Spinal cord (tissue), 10 donors: ENCODE results near the gene OBSCN. TPM values are rescaled to one million over a fixed set of nuclear protein-coding genes. Genes with fewer than 3 reads are reported as not detected.

Source experiments
- DNase-seq, 6 donors: peaks; one replicate each; pipeline versions ENCODE4 v3.0.0 to v3.0.0-alpha.2; 2013 to 2015; ENCODE audit warnings: low spot score in 6 of 6, low read depth in 4 of 6
- H3K27ac ChIP-seq: one replicate; pipeline ENCODE4 v1.5.1; 2013; ENCODE audit warnings: low read depth, low read length, control low read depth
- H3K27me3 ChIP-seq: one replicate; pipeline ENCODE4 v1.6.1; 2013; ENCODE audit warnings: low read length; ENCODE audit not compliant: control insufficient read depth, insufficient read depth
- H3K36me3 ChIP-seq: one replicate; pipeline ENCODE4 v1.6.1; 2013; ENCODE audit warnings: low read length; ENCODE audit not compliant: control insufficient read depth, insufficient read depth
- H3K4me1 ChIP-seq: one replicate; pipeline ENCODE4 v1.6.1; 2013; ENCODE audit warnings: low read length; ENCODE audit not compliant: control insufficient read depth, insufficient read depth
- H3K4me3 ChIP-seq: one replicate; pipeline ENCODE4 v1.5.1; 2013; ENCODE audit warnings: low read depth, low read length, control low read depth
- H3K9me3 ChIP-seq: one replicate; pipeline ENCODE4 v1.6.1; 2013; ENCODE audit warnings: low read length; ENCODE audit not compliant: control insufficient read depth, insufficient read depth
- WGBS: methylation state at CpG from one replicate; pipeline ENCODE4 v1.1.5; 2013; ENCODE audit warnings: missing lambda C conversion rate; ENCODE audit not compliant: insufficient coverage; 5-methylcytosine and 5-hydroxymethylcytosine counted together
- polyA plus RNA-seq, 2 donors: library from polyadenylated mRNA; unstranded; fragments of 120-200 nt; gene quantifications; one replicate each; pipeline ENCODE4 v1.2.1, GENCODE V29; 2013; ENCODE audit not compliant: insufficient read length in 2 of 2
- total RNA-seq, 2 donors: library from RNA; depleted of rRNA in 1 of 2; stranded (reverse); fragments of 120-200 nt in 1 of 2; fragments of >200 nt in 1 of 2; gene quantifications; one replicate each; pipeline versions ENCODE4 v1.2.3 to v1.2.4, GENCODE V29; 2013 to 2014
- donor health status: healthy.

Gene OBSCN
- total and polyA plus RNA-seq, 4 donors = 13.5 to 27.2 (median 22.0) TPM

DNA sequence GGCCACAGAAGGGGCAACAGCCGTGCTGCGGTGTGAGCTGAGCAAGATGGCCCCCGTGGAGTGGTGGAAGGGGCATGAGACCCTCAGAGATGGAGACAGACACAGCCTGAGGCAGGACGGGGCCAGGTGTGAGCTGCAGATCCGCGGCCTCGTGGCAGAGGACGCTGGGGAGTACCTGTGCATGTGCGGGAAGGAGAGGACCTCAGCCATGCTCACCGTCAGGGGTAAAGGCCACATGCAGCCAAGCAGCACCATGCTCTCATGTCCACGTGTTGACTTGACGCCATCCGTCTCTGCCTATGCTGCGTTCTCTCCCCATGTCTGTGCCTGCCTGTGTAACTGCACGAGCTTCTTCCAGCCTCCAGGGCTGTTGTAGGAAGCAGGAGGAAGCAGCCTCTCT is 85.5 kb downstream of the OBSCN start:
- WGBS = 88% methylated on average over 15 of the region's 15 CpGs
- H3K4me1 ChIP-seq = no peaks in the 10 kb centered on the region
- peaks cover 54% of the 10 kb centered on the region for H3K36me3 ChIP-seq
- H3K9me3 ChIP-seq = no peaks in the 10 kb centered on the region
- no peak for DNase-seq
- no peaks in the 10 kb centered on the region for H3K27me3 ChIP-seq
- no peak overlapping the region for H3K4me3 ChIP-seq
- H3K27ac ChIP-seq = no peak overlapping the region

DNA sequence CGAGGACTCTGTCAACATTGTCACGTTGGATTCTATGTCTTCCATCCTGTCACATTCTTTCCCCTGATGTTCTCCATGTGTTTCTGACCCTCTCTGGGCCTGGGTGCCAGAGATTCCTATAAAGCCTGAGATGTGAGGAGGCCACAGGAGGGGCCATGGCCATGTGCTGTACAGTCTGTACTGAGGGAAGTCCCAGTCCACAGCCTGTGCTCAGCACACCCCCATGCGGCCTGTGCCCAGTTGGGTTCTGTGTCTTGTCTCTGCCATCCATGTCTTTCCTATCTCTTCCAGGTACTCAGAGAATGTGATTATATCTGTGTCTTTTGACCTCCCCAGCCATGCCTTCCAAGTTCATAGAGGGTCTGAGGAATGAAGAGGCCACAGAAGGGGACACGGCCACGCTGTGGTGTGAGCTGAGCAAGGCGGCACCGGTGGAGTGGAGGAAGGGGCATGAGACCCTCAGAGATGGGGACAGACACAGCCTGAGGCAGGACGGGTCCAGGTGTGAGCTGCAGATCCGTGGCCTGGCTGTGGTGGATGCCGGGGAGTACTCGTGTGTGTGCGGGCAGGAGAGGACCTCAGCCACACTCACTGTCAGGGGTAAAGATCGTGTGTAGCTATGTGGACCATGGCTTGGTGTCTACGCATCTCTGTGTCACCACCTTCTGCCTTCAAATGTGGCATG is 86.1 kb downstream of the OBSCN start:
- no peaks in the 10 kb centered on the region for H3K27me3 ChIP-seq
- no peaks in the 10 kb centered on the region for H3K9me3 ChIP-seq
- H3K4me3 ChIP-seq = no peak overlapping the region
- H3K4me1 ChIP-seq = no peaks in the 10 kb centered on the region
- 92% methylated on average over 11 of the region's 14 CpGs for whole genome bisulfite sequencing
- no peak overlapping the region for H3K27ac ChIP-seq
- H3K36me3 ChIP-seq = peaks cover 50% of the 10 kb centered on the region
- DNase-seq = no peak

DNA sequence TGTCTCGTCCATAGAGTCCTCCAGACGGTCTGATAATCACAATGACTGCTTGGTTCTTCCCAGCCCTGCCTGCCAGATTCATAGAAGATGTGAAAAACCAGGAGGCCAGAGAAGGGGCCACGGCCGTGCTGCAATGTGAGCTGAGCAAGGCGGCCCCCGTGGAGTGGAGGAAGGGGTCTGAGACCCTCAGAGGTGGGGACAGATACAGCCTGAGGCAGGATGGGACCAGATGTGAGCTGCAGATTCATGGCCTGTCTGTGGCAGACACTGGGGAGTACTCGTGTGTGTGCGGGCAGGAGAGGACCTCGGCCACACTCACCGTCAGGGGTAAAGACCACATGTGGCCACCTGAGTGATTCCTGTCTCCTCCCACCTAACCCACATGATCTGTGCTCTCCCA is 86.9 kb downstream of the OBSCN start:
- Histone ChIP-seq H3K27me3 (no peaks in the 10 kb centered on the region), H3K9me3 (no peaks in the 10 kb centered on the region), H3K4me1 (no peaks in the 10 kb centered on the region), H3K36me3 (peaks cover 46% of the 10 kb centered on the region), H3K27ac (no peak overlapping the region), H3K4me3 (no peak overlapping the region)
- DNase-seq = no peak
- WGBS = 86% methylated on average over 10 of the region's 10 CpGs

DNA sequence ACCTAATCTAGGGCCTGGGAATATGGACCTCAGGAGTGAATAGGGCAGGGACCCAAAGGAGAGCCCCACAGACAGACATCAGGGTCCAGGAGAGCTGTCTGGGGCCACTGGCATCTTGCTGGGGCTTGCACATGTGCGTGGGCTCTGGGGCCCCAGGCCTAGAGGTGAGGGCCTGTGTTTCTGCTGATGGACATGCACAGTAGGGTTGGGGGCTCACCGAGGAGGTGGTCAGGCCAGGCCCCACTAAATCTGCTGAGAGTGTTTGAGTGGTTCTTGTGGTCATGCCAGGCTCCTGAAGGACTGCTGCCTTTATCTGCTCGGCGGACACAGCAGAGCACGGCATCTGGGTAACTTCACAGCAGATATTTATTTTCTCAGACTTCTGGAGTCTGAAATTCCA is 87.4 kb downstream of the OBSCN start:
- no peak for DNase-seq
- WGBS = 100% methylated on average over 5 of the region's 5 CpGs
- Histone ChIP-seq H3K27me3 (no peaks in the 10 kb centered on the region), H3K27ac (no peak overlapping the region), H3K9me3 (no peaks in the 10 kb centered on the region), H3K4me3 (no peak overlapping the region), H3K4me1 (no peaks in the 10 kb centered on the region), H3K36me3 (peaks cover 45% of the 10 kb centered on the region)

DNA sequence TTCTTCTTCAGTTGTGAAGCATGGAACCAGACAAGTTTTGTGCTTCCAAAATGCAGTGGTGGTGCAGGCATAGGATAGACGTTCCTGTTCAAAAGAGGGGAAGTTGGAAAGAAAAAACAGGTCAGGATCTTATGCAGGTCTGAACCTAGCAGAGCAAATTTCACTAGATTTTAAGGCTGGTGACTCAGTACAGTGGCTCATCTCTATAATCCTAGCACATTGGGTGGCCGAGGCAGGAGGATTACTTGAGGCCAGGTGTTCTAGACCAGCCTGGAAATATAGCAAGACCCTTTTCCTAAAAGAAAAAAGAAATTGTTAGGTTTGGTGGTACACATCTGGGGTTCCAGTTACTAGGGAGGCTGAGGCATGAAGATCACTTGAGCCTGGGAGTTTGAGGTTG is 88.1 kb downstream of the OBSCN start:
- H3K27me3 ChIP-seq = no peaks in the 10 kb centered on the region
- DNase-seq = no peak
- H3K4me1 ChIP-seq = no peaks in the 10 kb centered on the region
- no peak overlapping the region for H3K4me3 ChIP-seq
- H3K9me3 ChIP-seq = peaks cover 2% of the 10 kb centered on the region
- peaks cover 39% of the 10 kb centered on the region for H3K36me3 ChIP-seq
- no peak overlapping the region for H3K27ac ChIP-seq
- 90% methylated on average over 2 of the region's 2 CpGs for WGBS

DNA sequence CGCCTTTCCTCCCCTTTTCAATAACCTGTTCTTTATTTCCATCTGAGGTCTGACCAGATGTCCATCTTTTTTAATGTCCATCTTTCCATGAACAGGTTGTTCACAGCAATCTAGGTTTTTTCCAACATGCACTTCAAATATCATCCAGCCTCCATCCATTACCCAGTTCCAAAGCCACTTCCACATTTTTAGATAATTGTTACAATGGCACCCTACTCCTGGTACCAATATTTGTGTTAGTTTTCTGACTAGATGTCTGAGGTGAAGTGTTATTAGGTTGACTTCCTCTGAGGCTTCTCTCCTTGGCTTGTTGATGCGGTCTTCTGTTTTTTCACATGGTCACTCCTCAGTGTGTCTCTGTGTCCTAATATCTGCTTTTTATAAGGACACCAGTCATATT is 89.4 kb downstream of the OBSCN start:
- DNase-seq = no peak
- peaks cover 32% of the 10 kb centered on the region for H3K36me3 ChIP-seq
- H3K4me1 ChIP-seq = no peaks in the 10 kb centered on the region
- H3K27me3 ChIP-seq = no peaks in the 10 kb centered on the region
- WGBS = 100% methylated on average over 1 of the region's 2 CpGs
- H3K4me3 ChIP-seq = no peak overlapping the region
- peaks cover 8% of the 10 kb centered on the region for H3K9me3 ChIP-seq
- no peak overlapping the region for H3K27ac ChIP-seq

DNA sequence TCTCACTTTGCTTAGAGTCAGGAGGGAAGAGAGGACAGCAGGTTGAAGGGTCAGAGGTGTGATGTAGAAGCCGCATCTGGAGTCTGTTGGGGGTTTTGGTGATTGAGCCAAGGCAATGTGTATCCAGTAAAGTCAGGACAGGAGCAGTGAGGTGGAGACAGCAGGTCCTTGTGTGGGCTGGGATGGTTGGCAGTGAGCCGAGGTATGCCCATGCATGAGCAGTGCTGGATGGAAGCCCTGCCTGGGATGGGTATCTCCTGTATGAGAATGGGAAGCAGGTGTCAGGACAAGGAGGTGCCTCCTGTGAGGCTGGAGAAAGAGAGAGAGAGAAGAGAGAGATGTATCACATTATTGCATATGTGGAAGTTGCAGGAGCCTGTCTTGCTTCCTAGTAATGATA is 90.0 kb downstream of the OBSCN start:
- H3K36me3 ChIP-seq = peaks cover 26% of the 10 kb centered on the region

DNA sequence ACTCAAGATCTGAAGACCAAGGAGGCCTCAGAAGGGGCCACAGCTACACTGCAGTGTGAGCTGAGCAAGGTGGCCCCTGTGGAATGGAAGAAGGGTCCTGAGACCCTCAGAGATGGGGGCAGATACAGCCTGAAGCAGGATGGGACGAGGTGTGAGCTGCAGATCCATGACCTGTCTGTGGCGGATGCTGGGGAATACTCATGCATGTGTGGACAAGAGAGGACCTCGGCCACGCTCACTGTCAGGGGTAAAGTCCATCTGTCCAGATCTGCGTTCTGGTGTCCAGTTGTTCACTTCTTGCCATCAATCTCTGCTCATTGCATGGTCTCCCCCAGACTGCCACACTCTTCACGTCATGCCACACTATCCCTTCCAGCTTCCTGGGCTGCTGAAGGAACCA is 90.6 kb downstream of the OBSCN start:
- H3K27ac ChIP-seq = no peak overlapping the region
- H3K4me3 ChIP-seq = no peak overlapping the region
- peaks cover 10% of the 10 kb centered on the region for H3K9me3 ChIP-seq
- DNase-seq = no peak
- H3K36me3 ChIP-seq = peaks cover 25% of the 10 kb centered on the region
- H3K27me3 ChIP-seq = no peaks in the 10 kb centered on the region
- H3K4me1 ChIP-seq = no peaks in the 10 kb centered on the region
- 88% methylated on average over 6 of the region's 6 CpGs for WGBS

More for the DNA sequence above, 90.0 kb downstream of the OBSCN start:
- H3K27ac ChIP-seq = no peak overlapping the region
- DNase-seq = no peak
- H3K4me3 ChIP-seq = no peak overlapping the region
- H3K9me3 ChIP-seq = peaks cover 10% of the 10 kb centered on the region
- 78% methylated on average over 2 of the region's 2 CpGs for whole genome bisulfite sequencing
- H3K4me1 ChIP-seq = no peaks in the 10 kb centered on the region
- no peaks in the 10 kb centered on the region for H3K27me3 ChIP-seq

DNA sequence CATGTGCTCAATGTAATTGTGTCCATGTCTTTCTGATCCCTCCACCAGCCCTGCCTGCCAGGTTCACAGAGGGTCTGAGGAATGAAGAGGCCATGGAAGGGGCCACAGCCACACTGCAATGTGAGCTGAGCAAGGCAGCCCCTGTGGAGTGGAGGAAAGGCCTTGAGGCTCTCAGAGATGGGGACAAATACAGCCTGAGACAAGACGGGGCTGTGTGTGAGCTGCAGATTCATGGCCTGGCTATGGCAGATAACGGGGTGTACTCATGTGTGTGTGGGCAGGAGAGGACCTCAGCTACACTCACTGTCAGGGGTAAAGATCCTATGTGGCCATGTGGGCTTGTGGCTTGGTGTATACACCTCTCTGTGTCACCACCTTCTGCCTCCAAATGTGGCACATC is 91.4 kb downstream of the OBSCN start:
- no peak overlapping the region for H3K4me3 ChIP-seq
- H3K4me1 ChIP-seq = no peaks in the 10 kb centered on the region
- no peak overlapping the region for H3K27ac ChIP-seq
- H3K27me3 ChIP-seq = no peaks in the 10 kb centered on the region
- no peak for DNase-seq
- peaks cover 10% of the 10 kb centered on the region for H3K9me3 ChIP-seq
- 94% methylated on average over 2 of the region's 2 CpGs for WGBS
- peaks cover 24% of the 10 kb centered on the region for H3K36me3 ChIP-seq

DNA sequence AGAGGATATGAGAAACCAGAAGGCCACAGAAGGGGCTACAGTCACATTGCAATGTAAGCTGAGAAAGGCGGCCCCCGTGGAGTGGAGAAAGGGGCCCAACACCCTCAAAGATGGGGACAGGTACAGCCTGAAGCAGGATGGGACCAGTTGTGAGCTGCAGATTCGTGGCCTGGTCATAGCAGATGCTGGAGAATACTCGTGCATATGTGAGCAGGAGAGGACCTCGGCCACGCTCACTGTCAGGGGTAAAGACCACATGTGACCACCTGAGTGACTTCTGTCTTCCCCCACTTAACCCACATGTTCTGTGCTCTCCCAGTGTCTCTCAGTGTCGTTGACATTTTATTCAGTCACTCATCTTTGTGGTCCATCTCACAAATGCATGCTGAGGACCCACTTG is 92.1 kb downstream of the OBSCN start:
- Histone ChIP-seq H3K4me1 (no peaks in the 10 kb centered on the region), H3K4me3 (no peak overlapping the region), H3K36me3 (peaks cover 21% of the 10 kb centered on the region), H3K27me3 (no peaks in the 10 kb centered on the region), H3K27ac (no peak overlapping the region), H3K9me3 (peaks cover 10% of the 10 kb centered on the region)
- DNase-seq = no peak
- 94% methylated on average over 6 of the region's 7 CpGs for WGBS
